HG02642 (cell line): ENCODE data around the gene SLC1A3.
A peak's percentile ranks its signal among the peaks of the same experiment; 100 is the strongest.
"Not testable (repeated sequence)": the region's sequence is repeated elsewhere in the genome, so short reads cannot be mapped to it uniquely, and the experiment has no call there.

ENCODE experiments used
- ATAC-seq: cut with Tn5 transposase; IDR thresholded peaks from one replicate; pipeline ENCODE4 v1.9.1; 2021; ENCODE audit warnings: mild to moderate bottlenecking; ENCODE audit not compliant: unreplicated experiment, poor library complexity

The SLC1A3 gene

DNA sequence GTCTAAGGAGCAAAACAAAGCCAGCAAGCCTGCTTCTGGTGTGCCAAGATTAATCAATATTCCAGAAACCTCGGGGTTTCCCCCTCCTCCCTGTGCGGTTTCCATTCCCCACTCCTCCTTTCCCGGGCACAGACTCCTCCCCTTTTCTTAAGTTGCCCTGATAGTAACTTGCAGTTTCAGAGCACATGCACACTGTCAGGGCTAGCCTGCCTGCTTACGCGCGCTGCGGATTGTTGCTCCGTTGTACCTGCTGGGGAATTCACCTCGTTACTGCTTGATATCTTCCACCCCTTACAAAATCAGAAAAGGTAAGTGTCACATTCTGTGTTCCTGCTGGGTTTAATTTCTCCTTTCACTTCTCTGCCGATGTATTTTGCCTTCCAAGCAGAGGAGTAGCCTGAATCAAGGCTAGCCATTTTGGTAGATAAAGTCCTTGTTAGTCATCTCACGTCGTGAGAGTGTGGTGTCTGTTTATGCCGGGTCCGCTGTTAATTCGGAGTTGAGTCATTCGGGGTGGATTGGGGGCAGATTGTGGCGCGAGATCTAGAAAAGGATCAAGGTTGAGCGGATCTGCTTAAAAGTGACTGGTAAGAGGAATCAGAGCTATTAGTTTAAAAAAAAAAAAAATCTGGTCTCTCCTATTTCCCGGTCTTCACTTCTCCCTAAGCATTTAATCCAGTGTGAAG is at the start of gene SLC1A3:
Gene SLC1A3, plus strand, starts transcription at position 179 of the 686 bp plus-strand sequence. CDS start 1,818 bp downstream, outside the sequence.
- ATAC-seq = peak; percentile 92

GRCh38 chr5:36558641-36559040 is 47.8 kb upstream of the SLC1A3 start:
- no peak for ATAC-seq

DNA sequence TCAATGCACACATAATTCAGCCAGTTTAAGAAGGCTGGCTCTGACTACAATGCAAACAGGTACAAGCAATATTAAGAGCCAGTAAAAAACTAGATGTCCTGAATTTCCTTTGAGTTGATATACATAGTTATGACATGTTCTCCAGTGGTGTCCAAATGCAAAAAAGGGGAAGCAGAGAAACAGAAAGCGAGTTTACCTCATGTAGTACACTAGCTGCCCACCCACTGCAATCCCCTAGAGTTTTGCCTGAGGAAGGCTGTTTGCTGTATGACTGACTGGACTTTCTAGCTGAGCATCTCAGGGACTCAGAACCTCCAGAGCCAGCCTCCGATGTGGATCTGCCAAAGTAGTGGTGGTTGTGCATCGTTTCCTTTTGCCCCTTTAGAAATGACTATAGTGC is 44.8 kb upstream of the SLC1A3 start:
- ATAC-seq = no peak

DNA sequence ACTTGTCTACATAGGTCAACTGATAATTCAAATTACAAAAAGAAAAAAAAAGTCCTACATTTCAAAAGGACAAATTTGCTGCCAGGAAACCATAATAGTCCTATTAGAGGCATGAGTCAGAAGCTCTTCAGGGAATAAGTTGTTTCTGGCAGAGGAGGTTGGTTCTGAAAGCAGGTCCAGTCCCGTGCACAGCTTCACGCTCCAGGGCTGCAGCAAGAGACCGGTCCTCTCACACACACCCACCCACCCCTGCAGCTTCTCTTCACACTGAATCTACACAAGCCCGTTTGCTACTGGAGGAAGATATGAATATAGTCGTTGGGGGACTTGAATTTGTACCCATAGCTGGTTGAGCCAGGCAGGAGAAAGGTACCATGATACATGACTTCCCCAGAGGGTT is 36.9 kb upstream of the SLC1A3 start:
- ATAC-seq = no peak

- ATAC-seq = no peak
These were observed 35.9 kb upstream of the SLC1A3 start for GRCh38 chr5:36570301-36571095.

DNA sequence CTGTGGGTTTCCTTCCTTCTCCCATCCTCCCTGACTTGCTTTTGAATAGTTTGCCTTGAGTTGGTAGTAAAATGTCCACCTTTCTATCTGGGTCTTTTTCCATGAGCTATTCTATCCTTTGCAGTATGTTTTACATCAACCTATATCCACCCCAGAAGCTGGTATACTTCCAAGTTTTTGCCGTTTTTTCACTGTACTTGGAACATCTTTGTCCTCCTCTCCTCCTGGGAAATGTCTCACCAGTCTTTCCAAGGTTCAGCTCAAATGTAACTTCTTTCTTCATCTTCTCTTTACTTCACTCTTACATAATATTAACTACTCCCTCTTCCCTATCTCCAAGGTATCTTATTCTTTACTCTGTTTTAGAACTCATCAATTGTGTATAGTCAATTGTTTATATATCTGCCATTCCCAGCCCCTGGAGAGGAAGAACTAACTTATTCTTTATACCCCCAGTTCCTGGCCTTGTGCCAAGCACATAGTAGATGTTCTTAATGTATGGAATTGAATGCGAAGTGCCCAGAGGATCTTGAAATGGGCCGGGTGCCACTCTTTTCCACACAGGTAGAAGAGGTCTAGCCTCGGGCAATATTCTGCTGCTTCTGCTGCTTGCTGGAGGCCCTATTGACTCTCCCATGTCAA is 34.9 kb upstream of the SLC1A3 start:
- no peak for ATAC-seq

DNA sequence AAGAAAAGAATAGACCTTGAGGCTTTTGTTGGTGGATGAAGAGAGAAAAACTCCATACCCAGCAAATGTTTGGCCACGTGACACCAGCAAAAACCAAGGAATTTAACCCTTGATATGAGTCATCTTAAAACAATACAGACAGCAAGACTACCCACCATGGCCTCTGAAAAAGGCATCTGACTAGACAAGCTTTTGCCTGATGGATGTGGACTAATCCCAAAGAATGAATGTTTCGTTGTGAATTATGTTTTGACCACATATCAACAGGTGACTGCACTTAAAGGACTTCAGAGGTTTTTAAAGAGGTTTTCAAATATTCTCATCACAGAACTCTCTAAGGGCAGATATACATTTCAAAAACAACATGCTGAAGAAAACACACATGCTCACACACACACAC is 33.0 kb upstream of the SLC1A3 start:
- ATAC-seq = no peak

GRCh38 chr5:36575361-36575781 is 31.0 kb upstream of the SLC1A3 start:
- ATAC-seq = no peak

DNA sequence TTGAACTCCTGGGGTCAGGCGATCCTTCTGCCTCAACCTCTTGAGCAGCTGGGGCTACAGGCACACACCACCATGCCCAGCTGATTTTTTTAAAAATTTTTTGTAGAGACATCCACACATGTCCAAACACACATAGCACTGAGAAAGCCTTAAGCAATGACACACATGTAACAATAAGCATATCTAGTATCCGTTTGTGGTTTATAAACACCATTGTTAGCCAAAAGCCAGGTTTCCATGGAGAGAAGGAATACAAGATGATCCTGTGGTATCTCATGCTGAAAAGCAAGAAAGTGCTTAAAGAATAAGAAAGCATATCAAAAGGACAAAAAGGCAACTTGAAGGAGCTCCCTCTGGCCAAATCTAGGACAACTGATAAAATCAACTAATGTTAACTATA is 29.7 kb upstream of the SLC1A3 start:
- ATAC-seq = no peak

GRCh38 chr5:36579858-36580257 is 26.5 kb upstream of the SLC1A3 start:
- not testable (repeated sequence) for ATAC-seq

DNA sequence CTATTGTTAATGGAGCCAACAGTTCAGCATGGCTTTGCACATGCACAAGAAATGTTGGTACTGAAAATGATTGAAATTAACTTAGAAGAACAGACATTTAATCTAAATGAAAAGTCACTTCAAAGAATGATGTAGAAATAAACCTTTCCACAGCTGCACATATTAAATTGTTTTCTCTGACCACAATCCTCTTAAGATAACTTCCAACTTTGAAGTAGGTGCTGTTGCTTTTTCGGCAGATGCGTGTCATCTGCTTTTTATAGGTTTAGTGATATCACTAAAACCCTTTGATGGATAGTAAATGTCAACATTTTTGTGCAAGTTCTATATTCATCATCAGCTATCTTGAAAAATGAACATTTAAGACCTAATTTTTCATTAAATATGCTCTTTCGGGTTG is 25.3 kb upstream of the SLC1A3 start:
- no peak for ATAC-seq

DNA sequence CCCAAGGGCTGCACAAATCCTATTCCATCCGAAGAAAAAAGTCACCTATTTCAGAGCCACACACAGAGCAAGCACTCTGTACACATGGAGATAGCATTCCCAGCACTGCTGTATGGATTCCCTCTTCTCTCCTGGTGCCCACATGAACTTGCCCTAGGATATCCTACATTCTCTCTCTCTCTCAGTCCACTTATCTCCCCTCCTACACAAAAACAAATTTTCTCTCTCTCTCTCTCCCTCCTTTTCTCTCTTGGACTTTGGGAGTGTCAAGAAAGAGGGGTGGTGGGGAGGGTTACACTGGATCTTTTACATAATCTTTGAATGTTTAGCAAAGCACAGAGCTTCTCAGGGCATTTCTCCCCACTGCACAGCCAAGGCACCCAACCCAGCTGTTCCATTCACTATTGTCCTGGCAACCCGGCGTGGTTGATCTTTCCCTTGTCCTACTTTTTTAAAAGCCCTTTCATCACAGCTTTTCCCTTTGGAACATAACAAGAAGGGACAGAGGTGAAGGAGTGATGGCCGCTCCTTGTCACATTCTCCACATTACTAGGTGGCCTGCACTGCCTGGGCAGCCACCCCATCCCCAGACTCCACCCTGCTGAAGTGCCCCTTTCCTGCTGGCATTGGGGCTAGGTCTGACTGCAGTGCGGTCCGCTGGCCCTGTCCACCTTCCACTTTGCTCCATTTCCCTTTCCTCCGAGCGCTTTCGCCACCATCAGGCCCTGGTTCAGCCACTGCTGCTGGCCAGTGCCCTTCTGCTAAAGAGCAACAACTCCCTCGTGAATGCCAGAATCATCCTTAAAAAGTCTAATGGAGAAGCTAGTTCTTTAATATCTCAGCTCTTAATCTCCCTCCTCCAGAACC is 22.2 kb upstream of the SLC1A3 start:
- ATAC-seq = no peak

DNA sequence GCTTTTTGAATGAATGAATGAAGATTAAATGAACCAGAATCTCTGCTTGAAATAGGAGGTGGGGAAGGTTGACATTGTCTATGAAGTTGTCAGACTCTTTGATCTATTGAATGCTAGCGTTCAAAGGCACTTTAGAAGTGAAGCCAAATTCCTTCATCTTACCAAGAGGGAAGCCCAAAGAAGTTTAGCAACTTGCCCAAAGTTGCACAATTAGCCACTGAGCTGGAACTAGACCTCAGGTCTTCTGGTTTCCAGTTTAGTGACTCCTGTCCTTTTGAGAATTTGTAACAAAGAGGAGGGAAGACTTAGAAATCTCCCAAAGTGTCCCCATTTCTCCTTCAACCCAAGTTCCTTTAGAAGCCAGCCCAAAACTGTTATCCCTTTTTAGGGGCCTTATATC is 20.7 kb upstream of the SLC1A3 start:
- no peak for ATAC-seq

DNA sequence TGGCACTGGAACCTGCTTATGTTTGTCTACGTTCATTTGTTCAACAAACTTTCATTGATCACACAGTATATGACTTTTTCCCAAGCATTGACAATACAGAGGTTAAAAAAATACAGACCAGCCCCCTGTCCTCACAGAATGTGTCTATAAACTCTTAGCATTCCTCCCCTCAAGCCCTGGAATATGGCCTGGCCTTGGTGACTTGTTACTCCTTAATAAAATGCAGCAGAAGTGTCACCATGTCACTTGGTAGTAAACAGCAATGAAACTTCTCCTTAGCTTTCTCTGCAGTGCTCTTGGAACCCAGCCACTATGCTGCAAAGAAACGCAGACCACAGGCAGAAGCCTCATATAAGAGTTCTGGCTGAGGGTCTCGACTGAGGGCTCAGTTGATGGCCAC is 19.1 kb upstream of the SLC1A3 start:
- ATAC-seq = no peak

- not testable (repeated sequence) for ATAC-seq
These were observed 16.7 kb upstream of the SLC1A3 start for GRCh38 chr5:36589735-36590134.

GRCh38 chr5:36590513-36591286 is 15.7 kb upstream of the SLC1A3 start:
- ATAC-seq = no peak

DNA sequence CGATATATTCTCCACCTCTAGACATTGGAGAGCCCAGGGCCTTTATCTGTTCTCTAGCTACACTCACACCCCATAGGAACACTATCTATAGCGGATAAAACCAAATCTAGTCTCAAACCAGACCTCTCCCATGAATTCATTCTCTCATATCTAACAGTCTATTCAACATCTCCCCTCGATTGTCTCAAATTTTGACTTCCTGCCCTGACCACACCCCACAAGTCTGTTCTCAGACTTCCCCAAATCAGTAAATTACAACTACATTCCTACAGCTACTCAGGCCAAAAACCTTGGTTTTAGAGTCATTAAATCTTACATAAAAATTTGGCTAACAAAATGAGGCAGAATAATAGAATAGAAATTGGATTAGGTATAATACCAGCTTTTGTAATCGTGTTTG is 12.5 kb upstream of the SLC1A3 start:
- no peak for ATAC-seq

GRCh38 chr5:36596247-36596646 is 10.2 kb upstream of the SLC1A3 start:
- no peak for ATAC-seq

DNA sequence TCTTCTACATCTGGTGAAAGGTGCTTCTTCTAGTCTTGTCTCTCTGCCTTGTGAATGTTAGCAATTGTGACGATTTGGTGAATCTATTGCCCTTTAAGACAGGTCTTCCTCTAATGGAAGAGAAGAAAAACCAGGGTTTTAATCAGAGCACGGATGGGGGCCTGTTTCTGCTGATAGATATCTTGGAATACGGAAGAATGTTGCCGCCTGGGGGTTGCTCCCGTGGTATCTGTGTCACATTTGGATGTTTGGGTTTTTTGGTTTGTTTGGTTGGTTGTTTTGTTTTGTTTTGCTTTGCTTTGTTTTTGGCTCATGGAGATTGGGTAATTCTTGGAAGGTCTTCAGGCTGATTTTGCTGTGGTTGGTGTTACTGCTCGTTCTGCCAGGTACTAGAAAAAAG is 9.7 kb upstream of the SLC1A3 start:
- no peak for ATAC-seq

- no peak for ATAC-seq
These were observed 8.4 kb upstream of the SLC1A3 start for GRCh38 chr5:36598045-36598444.
